HK-2 (cell line): Measurements from ENCODE around the gene CPNE5.

Experiments used
- DNase-seq: peaks from one replicate; pipeline ENCODE4 v3.0.0-alpha.2; 2018; ENCODE audit not compliant: unreplicated experiment

The CPNE5 gene

GRCh38 chr6:36838896-36839748, at the start of gene CPNE5:
TSS of gene CPNE5 (minus strand) at chr6:36839444. CDS start at chr6:36839377, 67 bp downstream.
- DNase-seq: no peak

- no peak for DNase-seq
These were observed 48.9 kb upstream of the CPNE5 start for GRCh38 chr6:36888115-36888643.

DNA sequence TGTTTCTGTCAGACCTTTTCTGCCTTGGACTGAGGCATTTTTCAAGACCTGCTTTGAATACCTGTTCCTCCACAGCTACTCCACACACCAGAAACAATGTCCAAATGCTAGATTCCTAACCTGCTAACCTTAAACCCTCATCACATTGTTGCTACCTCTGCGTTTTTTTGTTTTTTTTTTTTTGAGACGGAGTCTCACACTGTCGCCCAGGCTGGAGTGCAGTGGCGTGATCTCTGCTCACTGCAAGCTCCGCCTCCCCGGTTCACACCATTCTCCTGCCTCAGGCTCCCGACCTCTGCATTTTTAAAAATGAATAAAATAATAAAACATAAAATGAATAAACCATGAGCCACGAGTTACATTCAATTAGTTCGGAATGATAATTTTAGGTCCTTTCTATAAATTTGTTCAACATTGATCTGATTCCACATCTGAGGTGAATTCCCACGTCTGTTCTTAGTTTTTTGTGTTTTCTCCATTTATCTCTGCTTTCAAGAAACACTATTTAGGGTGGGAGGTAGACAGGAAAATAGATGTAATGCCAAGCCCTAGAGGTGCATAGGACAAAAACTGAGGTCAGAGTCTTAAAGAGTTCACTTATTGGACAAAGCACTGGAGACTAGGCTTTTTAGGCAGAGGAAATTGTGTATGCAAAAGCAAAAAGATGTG, 47.8 kb upstream of the CPNE5 start:
- no peak for DNase-seq

GRCh38 chr6:36885461-36886401, 46.5 kb upstream of the CPNE5 start, which contains the start of gene C6orf89:
TSS of gene C6orf89 (plus strand) at chr6:36885952. CDS start at chr6:36899445, 13,493 bp downstream.
- DNase-seq: peak; percentile 97

GRCh38 chr6:36884610-36885009, 45.4 kb upstream of the CPNE5 start:
- DNase-seq: no peak

GRCh38 chr6:36875250-36875633, 36.0 kb upstream of the CPNE5 start:
- DNase-seq: no peak

GRCh38 chr6:36874443-36875249, 35.4 kb upstream of the CPNE5 start, which contains the start of gene PPIL1:
TSS of gene PPIL1 (minus strand) at chr6:36874803. CDS start at chr6:36874772, 31 bp downstream.
- peak; percentile 87 for DNase-seq

DNA sequence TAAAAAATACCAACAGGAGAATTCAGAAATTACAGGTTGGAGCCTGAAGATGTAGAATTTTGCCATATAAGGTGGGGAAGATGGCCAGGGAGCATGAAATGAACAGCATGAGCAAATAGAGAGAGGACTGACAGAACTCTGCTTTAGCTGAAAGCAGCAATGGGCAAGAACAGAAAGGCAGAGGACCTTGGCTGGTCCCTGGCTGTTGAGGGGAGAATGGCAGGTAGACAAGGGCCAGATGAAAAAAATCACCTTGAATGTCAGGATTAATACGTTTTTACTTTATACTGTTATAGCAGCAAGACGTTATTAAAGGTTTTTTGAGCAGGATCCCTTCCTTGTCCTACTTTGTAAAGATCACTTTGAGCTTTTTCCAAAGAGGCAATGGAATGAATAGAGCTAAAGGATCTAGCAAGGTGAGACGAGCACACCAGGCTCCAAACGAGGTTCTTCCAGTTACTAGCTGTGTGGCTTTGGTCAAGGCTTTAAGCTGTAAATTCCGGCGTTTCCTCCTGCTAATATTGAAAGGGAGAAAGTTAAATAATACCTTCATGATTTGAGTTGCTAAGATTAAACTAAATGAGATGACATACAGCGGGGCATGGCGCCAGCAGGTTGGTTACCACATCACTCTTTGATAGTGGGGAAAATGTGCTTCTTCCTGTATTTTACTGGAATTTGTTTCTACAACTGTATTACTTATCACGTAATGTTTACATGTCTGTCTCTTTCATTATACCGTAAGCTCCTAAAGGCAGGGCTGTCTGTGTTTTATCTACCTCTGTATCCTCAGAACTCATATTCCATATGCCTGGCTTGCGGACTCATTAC, 34.6 kb upstream of the CPNE5 start:
- DNase-seq: no peak

- no peak for DNase-seq
These were observed 33.9 kb upstream of the CPNE5 start for GRCh38 chr6:36873115-36873514.

DNA sequence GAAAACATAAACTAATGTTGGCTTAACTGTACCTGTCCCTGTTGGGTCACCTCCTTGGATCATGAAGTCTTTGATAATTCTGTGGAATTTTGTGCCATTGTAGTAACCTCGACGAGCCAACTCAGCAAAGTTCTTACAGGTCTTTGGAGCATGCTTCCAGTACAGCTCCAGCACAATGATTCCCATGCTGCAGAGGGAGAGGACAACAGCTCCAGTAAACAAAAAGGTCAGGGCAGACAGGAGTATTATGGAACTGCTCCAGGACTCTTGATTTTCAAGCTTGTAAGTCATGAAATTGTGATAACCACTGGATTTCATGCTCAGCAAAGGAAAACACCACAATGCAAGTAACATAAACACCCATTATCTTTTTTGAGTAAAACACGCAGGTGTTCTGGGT, 32.4 kb upstream of the CPNE5 start:
- DNase-seq: no peak

DNA sequence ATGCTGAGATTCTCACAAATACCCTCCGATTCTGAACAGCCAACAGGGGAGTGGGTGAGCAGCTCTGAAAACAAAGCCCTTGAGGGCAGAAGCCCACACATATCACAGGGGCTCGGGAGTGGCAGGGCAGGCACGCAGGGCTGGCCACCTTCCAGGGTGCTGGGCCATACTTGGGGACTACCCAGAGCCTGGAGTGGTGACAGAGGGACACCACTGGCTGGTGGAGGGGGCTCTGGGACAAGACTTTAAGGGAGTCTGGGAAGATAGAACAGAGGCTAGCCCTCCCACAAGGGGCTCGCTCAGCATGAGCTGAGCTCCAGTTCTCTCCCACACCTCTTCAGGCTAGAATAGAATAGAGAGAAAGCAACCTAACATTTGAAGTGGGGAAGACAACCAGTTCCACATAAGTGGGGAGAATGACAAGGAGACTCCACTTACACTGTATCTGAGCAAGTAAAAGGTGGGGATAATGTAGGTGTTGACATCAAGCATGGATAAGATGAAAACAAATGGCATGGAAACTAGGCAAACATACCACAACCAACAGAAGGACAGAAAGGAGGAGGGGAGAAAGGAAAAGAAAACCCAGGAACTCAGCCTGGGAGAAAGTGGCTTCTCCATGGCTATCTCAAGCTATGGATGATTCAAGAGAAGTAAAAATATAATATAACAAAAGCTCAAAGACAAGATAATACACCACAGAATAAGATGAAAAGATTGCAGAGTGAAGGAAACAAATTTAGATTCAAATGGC, 28.4 kb upstream of the CPNE5 start:
- no peak for DNase-seq

GRCh38 chr6:36865835-36866234, 26.6 kb upstream of the CPNE5 start:
- DNase-seq: no peak

DNA sequence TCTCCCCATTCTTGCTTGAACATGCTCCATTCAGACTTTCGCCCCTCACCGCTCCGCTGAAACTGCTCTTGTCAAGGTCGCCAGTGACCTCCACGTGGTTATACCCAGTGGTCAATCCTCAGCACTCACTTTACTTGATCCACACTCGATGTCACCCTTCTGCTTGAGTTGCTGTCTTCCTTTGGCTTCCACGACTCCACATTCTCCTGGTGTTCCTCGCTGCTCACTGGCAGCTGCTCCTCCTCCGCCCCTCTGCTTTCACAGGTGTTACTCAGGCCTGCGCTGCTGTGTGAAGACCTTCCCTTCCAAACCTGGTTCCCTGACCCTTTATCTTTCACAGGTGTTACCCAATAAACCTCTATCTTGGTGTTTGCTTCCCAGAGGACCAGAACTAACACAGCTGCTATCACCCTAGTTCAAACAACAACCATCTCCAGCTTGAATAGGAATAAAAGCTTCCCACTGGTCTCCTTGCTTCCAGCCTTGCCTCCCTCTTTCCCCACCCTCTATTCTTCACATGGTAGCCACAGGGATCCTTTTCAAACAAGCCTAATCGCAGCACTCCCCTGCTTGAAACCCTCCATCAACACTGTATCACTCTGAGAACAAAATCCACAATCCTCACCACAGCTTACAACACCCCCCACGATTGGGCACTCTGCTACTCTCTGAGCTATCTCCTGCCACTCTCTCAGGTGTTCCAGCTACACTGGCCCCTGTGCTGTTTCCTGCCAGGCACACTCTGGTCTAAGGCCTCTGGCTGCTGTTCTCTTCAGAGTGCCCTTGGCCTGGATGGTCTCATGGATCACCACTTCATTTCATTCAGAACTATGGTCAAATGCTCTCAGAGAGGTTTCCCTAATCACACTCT, 24.7 kb upstream of the CPNE5 start:
- no peak for DNase-seq

DNA sequence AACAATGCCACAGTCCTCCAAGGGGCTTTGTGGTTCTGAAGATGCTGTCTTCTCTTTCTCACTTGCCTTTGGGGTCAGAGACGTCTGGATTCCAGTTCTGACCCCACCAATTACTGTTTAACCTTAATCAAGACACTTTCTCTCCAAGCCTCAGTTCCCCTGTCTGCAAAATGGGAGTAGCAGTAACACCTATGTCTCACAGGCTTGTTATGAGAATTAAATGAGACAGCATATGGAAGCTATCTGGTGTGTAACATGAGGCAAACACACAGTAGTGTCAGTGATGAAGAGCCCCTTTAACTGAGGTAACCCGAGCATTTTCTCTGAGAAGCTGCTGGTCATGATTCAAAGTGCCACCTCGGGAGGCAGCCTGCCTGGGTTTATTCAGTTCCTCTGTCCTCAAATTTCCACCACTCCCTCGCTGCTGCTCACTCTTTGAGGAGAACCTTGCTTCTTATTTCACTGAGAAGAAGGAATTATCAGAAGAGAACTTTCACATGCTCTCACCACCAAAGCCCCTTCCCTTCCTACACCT, 23.7 kb upstream of the CPNE5 start:
- DNase-seq: no peak

DNA sequence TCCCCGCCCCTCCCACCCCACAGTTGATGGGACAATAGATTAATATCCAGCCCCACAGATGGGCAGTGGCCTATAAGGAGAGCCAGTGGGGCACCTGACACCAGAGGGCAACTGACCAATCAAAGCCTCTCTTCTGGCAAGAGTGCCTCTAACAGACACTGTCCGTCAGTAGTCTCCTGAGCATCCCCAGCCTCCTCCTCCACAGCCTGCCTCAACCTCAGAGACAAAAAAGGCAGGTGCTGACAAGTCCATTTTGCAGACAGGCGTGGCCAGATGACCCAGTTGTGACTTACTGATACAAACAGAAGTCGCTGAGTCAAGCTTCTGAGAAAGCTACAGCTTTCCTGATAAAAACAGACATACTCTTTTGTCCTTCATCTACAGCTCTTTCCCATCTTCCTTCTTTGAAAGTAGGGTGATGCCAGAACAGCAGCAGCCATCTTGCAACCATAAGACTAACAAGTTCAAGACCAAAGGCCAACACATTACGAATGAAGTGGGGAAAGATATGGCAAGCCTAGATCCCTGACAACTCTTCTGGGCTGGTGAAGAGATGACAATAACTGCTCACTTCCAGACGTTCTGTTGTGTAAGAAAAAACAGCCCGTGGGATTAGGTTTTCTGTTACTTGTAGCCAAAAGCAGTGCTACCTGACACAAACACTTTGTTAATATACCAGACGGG, 23.1 kb upstream of the CPNE5 start:
- DNase-seq: no peak

- DNase-seq: no peak
These were observed 20.9 kb upstream of the CPNE5 start for GRCh38 chr6:36860126-36860525.

- DNase-seq: no peak
These were observed 19.2 kb upstream of the CPNE5 start for GRCh38 chr6:36858407-36858981.
